Transverse colon (tissue), 4 donors: ENCODE results near the gene PRKCE. TPM values are rescaled to one million over a fixed set of nuclear protein-coding genes. Genes with fewer than 3 reads are reported as not detected.
A peak's percentile ranks its signal among the peaks of the same experiment; 100 is the strongest.

Source experiments
- DNase-seq: peaks from one replicate; pipeline ENCODE4 v3.0.0-alpha.2; 2019
- H3K27ac ChIP-seq, 4 donors: fragments of 200-600 bp; sonication (generic); 2 replicates each; pipeline ENCODE4 v1.5.1; 2016 to 2018; ENCODE audit warnings: inconsistent platforms in 4 of 4
- H3K27me3 ChIP-seq: fragments of 200-600 bp; sonication (generic); 2 replicates; pipeline ENCODE4 v1.5.1; 2017; ENCODE audit warnings: inconsistent platforms
- H3K36me3 ChIP-seq, 4 donors: fragments of 200-600 bp; sonication (generic); 2 replicates each; pipeline ENCODE4 v1.5.1; 2017 to 2019; ENCODE audit warnings: inconsistent platforms in 4 of 4
- H3K4me1 ChIP-seq, 4 donors: fragments of 200-600 bp; sonication (generic); 2 replicates each; pipeline ENCODE4 v1.5.1; 2017 to 2020; ENCODE audit warnings: inconsistent platforms in 4 of 4
- H3K4me3 ChIP-seq, 4 donors: fragments of 200-600 bp; sonication (generic); 1 replicate in 1 of 4; 2 replicates in 3 of 4; pipeline versions ENCODE4 v1.5.1 to v1.6.1; 2017 to 2019; ENCODE audit warnings: inconsistent platforms in 4 of 4
- H3K9me3 ChIP-seq, 2 donors: fragments of 200-600 bp; sonication (generic); 2 replicates each; pipeline ENCODE4 v1.5.1; 2017 to 2019; ENCODE audit warnings: inconsistent platforms in 2 of 2
- CTCF ChIP-seq, 5 experiments: fragments of 200-600 bp in 3 of 5; fragments of 450-650 bp in 2 of 5; sonication (generic) in 3 of 5; IDR thresholded peaks; 1 replicate in 2 of 5; 2 replicates in 3 of 5; pipeline ENCODE4 v1.5.1; 2016 to 2017; ENCODE audit warnings: antibody characterized with exemption in 5 of 5, inconsistent platforms in 3 of 5, mild to moderate bottlenecking in 2 of 5, moderate library complexity in 1 of 5
- EP300 ChIP-seq: sonication (generic); formaldehyde crosslinking; IDR thresholded peaks from one replicate; pipeline ENCODE4 v1.6.1; 2017; ENCODE audit warnings: antibody characterized with exemption, low read depth
- POLR2A ChIP-seq: fragments of 450-650 bp; IDR thresholded peaks from one replicate; pipeline ENCODE4 v1.6.1; 2016; ENCODE audit warnings: antibody characterized with exemption, mild to moderate bottlenecking, moderate library complexity
- POLR2AphosphoS5 ChIP-seq, 3 donors: sonication (generic); formaldehyde crosslinking; IDR thresholded peaks; one replicate each; pipeline ENCODE4 v1.6.1; 2016; ENCODE audit warnings: antibody characterized with exemption in 3 of 3
- WGBS, 2 donors: methylation state at CpG; one replicate each; pipeline ENCODE4 v1.1.5; 2018; ENCODE audit warnings: low coverage in 1 of 2; 5-methylcytosine and 5-hydroxymethylcytosine counted together
- in situ Hi-C, 4 donors: fragments of 200-750 bp; cut with MboI; loops; one replicate each; pipeline versions ENCODE4 v1.15.0 to v1.15.1; 2017; ENCODE audit warnings: low sequenced_read_pairs in 3 of 4, low pct_ligation_motif_present in 1 of 4, low pct_unique_long_range_greater_than_20kb in 1 of 4
- intact Hi-C: fragments of 100-400 bp; cut with DNase I; formaldehyde crosslinking; loops from one replicate; pipeline ENCODE4 v1.15.1; 2023; ENCODE audit warnings: low total_unique reads
- total RNA-seq, 4 donors: library from RNA; depleted of rRNA; stranded (reverse); fragments of >200 nt; gene quantifications; one replicate each; pipeline ENCODE4 v1.1.0, GENCODE V29; 2016

PRKCE gene
- total RNA-seq, 4 donors from 2014 or later, result 8.6 to 20.6 (median 11.3) TPM

GRCh38 chr2:46143429-46144132, 492.1 kb downstream of the PRKCE start:
- 92% methylated on average over 2 to 9 of the region's 9 CpGs for WGBS, 2 donors
- Histone ChIP-seq H3K4me3 (no peak overlapping the region), H3K27ac (peak overlapping the region in 3 of 4 donors; percentile 62 to 80 (median 80)), H3K9me3 (no peaks in the 10 kb centered on the region), H3K4me1 (peaks cover 3 to 31% (median 12%) of the 10 kb centered on the region in 4 donors), H3K27me3 (no peaks in the 10 kb centered on the region), H3K36me3 (no peaks in the 10 kb centered on the region)
- no peak for DNase-seq
- TF ChIP-seq POLR2AphosphoS5 (IDR thresholded peaks at IDR 0.05), result no peak
- TF ChIP-seq POLR2A, result no peak
- TF ChIP-seq EP300, result no peak
- TF ChIP-seq CTCF (IDR thresholded peaks at IDR 0.05), result no peak
- intact Hi-C loops (no loop called here), in situ Hi-C loops (no loop called here)

GRCh38 chr2:46144133-46144800, 492.8 kb downstream of the PRKCE start:
- intact Hi-C loops, result no loop called here
- 90 to 100% methylated on average over 4 to 6 of the region's 6 CpGs for WGBS, 2 donors
- in situ Hi-C loops, result no loop called here
- TF ChIP-seq POLR2A (no peak), EP300 (no peak), POLR2AphosphoS5 (IDR thresholded peaks at IDR 0.05) (no peak), CTCF (IDR thresholded peaks at IDR 0.05) (no peak)
- DNase-seq, result no peak
- no peak overlapping the region for H3K4me3 ChIP-seq
- peaks cover 3 to 30% (median 12%) of the 10 kb centered on the region in 4 donors for H3K4me1 ChIP-seq
- H3K27ac ChIP-seq, result no peak overlapping the region
- no peaks in the 10 kb centered on the region for H3K27me3 ChIP-seq
- no peaks in the 10 kb centered on the region for H3K36me3 ChIP-seq
- H3K9me3 ChIP-seq, result no peaks in the 10 kb centered on the region

- Histone ChIP-seq H3K4me3 (no peak overlapping the region), H3K27me3 (no peaks in the 10 kb centered on the region), H3K36me3 (no peaks in the 10 kb centered on the region), H3K27ac (no peak overlapping the region), H3K9me3 (no peaks in the 10 kb centered on the region), H3K4me1 (peaks cover 3 to 28% (median 12%) of the 10 kb centered on the region in 4 donors)
- in situ Hi-C loops (no loop called here), intact Hi-C loops (no loop called here)
- WGBS, 2 donors, result 85 to 95% methylated on average over 4 to 5 of the region's 5 CpGs
- no peak for DNase-seq
- TF ChIP-seq EP300 (no peak), CTCF (IDR thresholded peaks at IDR 0.05) (no peak), POLR2AphosphoS5 (IDR thresholded peaks at IDR 0.05) (no peak), POLR2A (no peak)
These were observed 493.5 kb downstream of the PRKCE start for GRCh38 chr2:46145017-46145416.

- H3K36me3 ChIP-seq, result no peaks in the 10 kb centered on the region
- no peaks in the 10 kb centered on the region for H3K9me3 ChIP-seq
- H3K27ac ChIP-seq, result no peak overlapping the region
- no peaks in the 10 kb centered on the region for H3K27me3 ChIP-seq
- no peak overlapping the region for H3K4me3 ChIP-seq
- TF ChIP-seq EP300 (no peak), CTCF (IDR thresholded peaks at IDR 0.05) (no peak), POLR2AphosphoS5 (IDR thresholded peaks at IDR 0.05) (no peak), POLR2A (no peak)
- intact Hi-C loops, result no loop called here
- peaks cover 3 to 22% (median 12%) of the 10 kb centered on the region in 4 donors for H3K4me1 ChIP-seq
- in situ Hi-C loops, result no loop called here
- DNase-seq, result no peak
These were observed 494.4 kb downstream of the PRKCE start for GRCh38 chr2:46145840-46146239.
